GM19035 (cell line): ENCODE measurements around the gene PDGFA.

ENCODE experiments used
- ATAC-seq: cut with Tn5 transposase; IDR thresholded peaks from one replicate; pipeline ENCODE4 v1.9.1; 2021; ENCODE audit not compliant: unreplicated experiment

The PDGFA gene

GRCh38 chr7:517774-518629, 1.6 kb downstream of the PDGFA start:
- ATAC-seq: no peak

GRCh38 chr7:516606-517456, 2.8 kb downstream of the PDGFA start:
- ATAC-seq: no peak

GRCh38 chr7:516216-516605, 3.4 kb downstream of the PDGFA start:
- ATAC-seq: no peak

- no peak for ATAC-seq
These were observed 4.0 kb downstream of the PDGFA start for GRCh38 chr7:515628-516027.

- no peak for ATAC-seq
These were observed 4.7 kb downstream of the PDGFA start for GRCh38 chr7:514651-515598.

- ATAC-seq: no peak
These were observed 5.4 kb downstream of the PDGFA start for GRCh38 chr7:514242-514641.

- no peak for ATAC-seq
These were observed 6.0 kb downstream of the PDGFA start for GRCh38 chr7:513521-514166.

- ATAC-seq: no peak
These were observed 6.9 kb downstream of the PDGFA start for GRCh38 chr7:512541-513311.

GRCh38 chr7:512146-512510, 7.5 kb downstream of the PDGFA start:
- no peak for ATAC-seq

GRCh38 chr7:511476-512145, 8.0 kb downstream of the PDGFA start:
- no peak for ATAC-seq

- ATAC-seq: no peak
These were observed 8.8 kb downstream of the PDGFA start for GRCh38 chr7:510782-511281.

GRCh38 chr7:510131-510481, 9.5 kb downstream of the PDGFA start:
- ATAC-seq: no peak

- ATAC-seq: no peak
These were observed 10.1 kb downstream of the PDGFA start for GRCh38 chr7:509426-510130.

- ATAC-seq: no peak
These were observed 11.0 kb downstream of the PDGFA start for GRCh38 chr7:508461-509170.

GRCh38 chr7:507623-508300, 11.9 kb downstream of the PDGFA start:
- ATAC-seq: no peak

GRCh38 chr7:506921-507622, 12.6 kb downstream of the PDGFA start:
- ATAC-seq: no peak

GRCh38 chr7:506391-506831, 13.2 kb downstream of the PDGFA start:
- ATAC-seq: no peak
